Colonic mucosa (tissue), 4 donors: ENCODE results near the gene CD59. TPM values are rescaled to one million over a fixed set of nuclear protein-coding genes. Genes with fewer than 3 reads are reported as not detected.

Experiments
- DNase-seq: peaks from one replicate; pipeline ENCODE4 v3.0.0-alpha.2; 2020
- H3K27ac ChIP-seq: fragments of 200-600 bp; one replicate; pipeline ENCODE4 v1.8.0; 2021
- H3K27me3 ChIP-seq: fragments of 200-600 bp; one replicate; pipeline ENCODE4 v1.8.0; 2021
- H3K36me3 ChIP-seq: fragments of 200-600 bp; one replicate; pipeline ENCODE4 v1.8.0; 2021
- H3K4me1 ChIP-seq: fragments of 200-600 bp; one replicate; pipeline ENCODE4 v1.8.0; 2021; ENCODE audit warnings: mild to moderate bottlenecking
- H3K4me3 ChIP-seq: fragments of 200-600 bp; one replicate; pipeline ENCODE4 v1.8.0; 2021
- H3K9ac ChIP-seq, 2 donors: one replicate each; pipeline ENCODE4 v1.7.0; 2013; ENCODE audit warnings: control low read depth in 2 of 2, low read depth in 2 of 2, low read length in 2 of 2
- H3K9me3 ChIP-seq: fragments of 200-600 bp; one replicate; pipeline ENCODE4 v1.8.0; 2021
- CTCF ChIP-seq: fragments of 200-600 bp; IDR thresholded peaks from one replicate; pipeline ENCODE4 v1.8.0; 2022; ENCODE audit warnings: antibody characterized with exemption, mild to moderate bottlenecking
- intact Hi-C: fragments of 100-400 bp; cut with DNase I; formaldehyde crosslinking; loops from one replicate; pipeline ENCODE4 v1.14.1; 2022
- total RNA-seq, 2 donors: library from RNA; stranded (reverse); fragmentation: NEBNext Ultra II Directional in 1 of 2; extraction: Animal tissue kit (Norgen Biotek cat#: 25700) in 1 of 2; gene quantifications; one replicate each; pipeline ENCODE4 v1.2.1, GENCODE V29; 2021
- donor health status: healthy.
- donor health status: DM: no; HTN: no; CAD: no.
- donor health status: DM: no; HTN: no; CAD: no.

Gene CD59
- total RNA-seq, 2 donors from 2014 or later, result 268 to 399 TPM

- intact Hi-C loops, result no loop called here
- Histone ChIP-seq H3K27me3 (no peaks in the 10 kb centered on the region), H3K9ac (no peak overlapping the region), H3K4me3 (no peak overlapping the region), H3K27ac (no peak overlapping the region), H3K4me1 (no peaks in the 10 kb centered on the region), H3K36me3 (no peaks in the 10 kb centered on the region), H3K9me3 (no peaks in the 10 kb centered on the region)
- no peak for TF ChIP-seq CTCF
- no peak for DNase-seq
Measured at GRCh38 chr11:33761471-33761870, 25.2 kb upstream of the CD59 start.

GRCh38 chr11:33753304-33753967 is 17.2 kb upstream of the CD59 start:
- no peak for TF ChIP-seq CTCF
- no peaks in the 10 kb centered on the region for H3K36me3 ChIP-seq
- no peaks in the 10 kb centered on the region for H3K27me3 ChIP-seq
- intact Hi-C loops, result no loop called here
- no peaks in the 10 kb centered on the region for H3K9me3 ChIP-seq
- H3K4me1 ChIP-seq, result no peaks in the 10 kb centered on the region
- H3K4me3 ChIP-seq, result no peak overlapping the region
- no peak overlapping the region for H3K9ac ChIP-seq
- no peak overlapping the region for H3K27ac ChIP-seq
- DNase-seq, result no peak

- DNase-seq, result no peak
- TF ChIP-seq CTCF, result no peak
- Histone ChIP-seq H3K36me3 (no peaks in the 10 kb centered on the region), H3K9ac (no peak overlapping the region), H3K27ac (no peak overlapping the region), H3K4me1 (no peaks in the 10 kb centered on the region), H3K27me3 (no peaks in the 10 kb centered on the region), H3K9me3 (no peaks in the 10 kb centered on the region), H3K4me3 (no peak overlapping the region)
- intact Hi-C loops, result no loop called here
Measured at GRCh38 chr11:33751878-33752277, 15.7 kb upstream of the CD59 start.

- no peaks in the 10 kb centered on the region for H3K36me3 ChIP-seq
- no peaks in the 10 kb centered on the region for H3K27me3 ChIP-seq
- H3K9ac ChIP-seq, result no peak overlapping the region
- H3K9me3 ChIP-seq, result no peaks in the 10 kb centered on the region
- no peak for DNase-seq
- no peak for TF ChIP-seq CTCF
- intact Hi-C loops, result loop anchor here (5.0 kb wide), 1 partner anchor 381 kb away; no protein-coding TSS in a partner anchor
- H3K27ac ChIP-seq, result no peak overlapping the region
- H3K4me1 ChIP-seq, result no peaks in the 10 kb centered on the region
- no peak overlapping the region for H3K4me3 ChIP-seq
Measured at GRCh38 chr11:33747979-33748378, 11.8 kb upstream of the CD59 start.

GRCh38 chr11:33743291-33743690 is 7.1 kb upstream of the CD59 start:
- intact Hi-C loops, result no loop called here
- H3K9ac ChIP-seq, result no peak overlapping the region
- H3K27me3 ChIP-seq, result no peaks in the 10 kb centered on the region
- H3K27ac ChIP-seq, result no peak overlapping the region
- no peaks in the 10 kb centered on the region for H3K9me3 ChIP-seq
- H3K4me3 ChIP-seq, result no peak overlapping the region
- no peaks in the 10 kb centered on the region for H3K4me1 ChIP-seq
- DNase-seq, result no peak
- no peak for TF ChIP-seq CTCF
- H3K36me3 ChIP-seq, result no peaks in the 10 kb centered on the region
